HG03025 (cell line): Measurements from ENCODE around the gene DBF4B.
"Not testable (repeated sequence)": the region's sequence is repeated elsewhere in the genome, so short reads cannot be mapped to it uniquely, and the experiment has no call there.

ENCODE experiments used
- ATAC-seq: cut with Tn5 transposase; IDR thresholded peaks from one replicate; pipeline ENCODE4 v1.9.1; 2021; ENCODE audit warnings: mild to moderate bottlenecking, moderate library complexity; ENCODE audit not compliant: unreplicated experiment, low FRiP score

DBF4B gene

DNA sequence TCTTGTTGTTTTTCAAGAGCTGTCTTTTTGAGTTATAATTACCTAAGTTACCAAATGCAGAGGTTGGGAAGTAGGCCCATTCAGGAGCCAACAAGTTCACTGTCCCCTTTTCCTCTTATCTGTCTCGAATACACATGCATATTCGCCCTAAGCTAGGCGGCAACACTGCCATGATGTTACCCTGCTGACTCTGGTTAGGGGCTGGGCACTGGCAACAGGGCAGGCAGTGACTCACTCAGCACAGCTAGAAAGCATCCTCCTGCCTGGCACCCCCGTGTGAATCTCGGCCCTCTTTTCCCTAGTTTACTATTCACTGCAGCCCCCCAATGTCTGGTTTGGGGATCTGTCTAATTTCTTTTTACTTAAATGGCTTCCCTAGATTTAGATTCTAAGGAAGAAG lies 13.8 kb downstream of the DBF4B start:
- no peak for ATAC-seq

- not testable (repeated sequence) for ATAC-seq
Measured at GRCh38 chr17:44726121-44726520, 17.7 kb downstream of the DBF4B start.

DNA sequence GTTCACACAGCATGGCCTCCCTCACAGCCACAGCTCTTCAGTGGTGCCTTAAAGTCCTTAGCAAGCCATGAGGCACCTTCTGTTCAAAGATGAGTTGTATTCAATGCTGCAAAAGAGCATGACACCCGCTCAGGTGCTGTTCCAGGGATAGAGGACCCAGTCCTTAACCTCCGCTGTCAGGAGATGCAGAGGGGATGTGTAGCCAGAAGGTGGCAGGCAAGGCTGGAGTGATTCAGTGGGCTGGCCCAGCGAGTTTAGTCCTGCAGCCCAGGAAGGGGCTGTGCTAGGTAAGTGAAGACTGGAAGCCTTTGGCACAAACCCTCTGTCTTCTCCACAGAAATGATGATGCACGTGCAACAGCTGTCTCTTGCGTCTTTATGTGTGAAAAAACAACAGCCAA lies 25.3 kb downstream of the DBF4B start:
- no peak for ATAC-seq

DNA sequence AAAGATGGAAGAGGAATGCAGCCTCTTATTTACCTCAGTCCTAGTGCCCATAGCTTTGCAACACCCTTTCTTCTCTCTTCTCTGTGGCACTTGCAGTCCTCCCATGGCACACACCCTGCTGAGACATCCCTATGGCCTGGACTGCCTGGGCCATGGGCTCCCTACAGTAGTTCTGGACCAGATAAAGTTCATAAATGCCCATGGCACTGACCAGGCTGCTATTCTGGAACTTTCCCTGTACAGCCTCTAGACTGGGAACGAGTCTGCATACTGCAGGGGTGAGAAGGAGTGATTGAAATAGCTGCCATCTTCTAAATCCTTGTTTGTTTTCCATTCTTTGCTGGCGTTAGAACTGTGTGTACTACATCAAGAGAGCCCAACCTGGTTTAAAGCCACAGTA lies 25.8 kb downstream of the DBF4B start:
- no peak for ATAC-seq

DNA sequence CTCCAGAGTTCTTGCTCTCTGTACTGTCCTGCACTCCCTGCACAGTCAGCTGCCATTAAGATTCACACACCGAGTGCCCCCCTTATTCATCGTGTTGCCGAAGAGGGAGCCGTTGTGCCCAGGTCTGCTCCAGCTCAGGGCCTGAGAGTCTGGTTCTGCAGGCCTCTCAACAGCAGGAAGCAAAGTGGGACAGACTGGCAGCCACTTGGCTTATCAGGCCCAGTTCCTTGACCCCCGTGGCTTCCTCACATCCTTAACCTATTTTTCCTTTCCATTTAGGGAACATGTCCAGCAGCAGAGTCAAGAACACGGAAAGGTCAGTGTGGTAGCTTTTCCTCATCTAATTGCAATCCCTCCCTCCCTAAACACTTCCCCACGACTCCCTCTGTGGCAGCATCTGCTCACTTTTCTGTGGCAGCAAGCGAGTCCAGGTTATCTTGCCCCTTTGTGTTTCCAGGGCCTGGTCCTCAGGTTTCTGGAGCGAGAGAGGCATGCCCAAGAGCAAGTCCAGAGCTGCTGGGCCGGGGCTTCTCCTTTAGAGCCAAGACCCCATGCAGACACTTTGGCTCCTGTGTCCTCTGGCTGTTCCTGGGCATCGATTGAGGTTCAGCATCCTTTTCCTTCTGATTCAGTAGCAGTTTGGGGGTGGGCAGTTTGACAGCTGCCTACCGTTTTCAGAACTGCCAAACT lies 28.2 kb downstream of the DBF4B start:
- no peak for ATAC-seq

- ATAC-seq = no peak
Measured at GRCh38 chr17:44738214-44738906, 29.9 kb downstream of the DBF4B start.

DNA sequence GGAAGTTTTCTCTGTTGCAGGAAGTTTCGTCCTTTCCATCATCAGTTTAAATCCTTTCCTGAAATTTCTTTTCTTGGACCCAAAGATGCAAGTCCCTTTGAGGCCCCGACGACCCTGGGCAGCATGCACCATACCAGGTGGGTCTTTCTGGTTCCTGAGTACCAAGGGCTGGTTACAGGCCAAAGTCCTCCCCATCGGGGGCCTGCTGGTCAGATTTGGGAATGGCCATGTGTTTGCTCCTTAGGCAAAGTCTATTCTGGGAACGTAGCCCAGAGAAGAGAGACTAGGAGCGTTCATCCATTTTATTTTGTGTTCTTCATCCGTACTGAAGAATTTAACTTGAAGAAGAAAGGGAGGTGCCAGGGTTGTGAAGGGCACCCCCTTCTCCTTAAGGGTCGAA lies 32.9 kb downstream of the DBF4B start:
- no peak for ATAC-seq

GRCh38 chr17:44745301-44745700 lies 36.8 kb downstream of the DBF4B start:
- no peak for ATAC-seq

- not testable (repeated sequence) for ATAC-seq
Measured at GRCh38 chr17:44745738-44746137, 37.3 kb downstream of the DBF4B start.

DNA sequence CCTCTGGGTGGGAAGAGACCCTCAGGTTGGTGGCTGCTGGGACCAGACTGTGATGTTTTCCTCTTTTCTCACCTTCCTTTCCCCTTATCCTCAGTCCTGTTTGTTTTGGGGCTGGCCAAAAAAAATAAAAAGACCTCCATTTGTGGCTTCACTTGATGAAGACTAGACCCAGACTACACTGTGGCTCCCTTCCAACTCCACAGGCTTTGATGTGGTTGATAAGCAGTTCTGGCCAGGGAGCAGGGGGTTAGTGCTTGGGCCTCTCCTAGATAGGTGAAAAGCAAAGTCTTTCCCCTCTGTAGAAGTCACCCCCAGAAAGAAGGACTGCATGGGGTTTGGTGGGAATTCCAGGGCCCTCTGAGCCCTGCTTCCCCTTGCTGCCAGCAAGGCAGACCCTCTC lies 39.1 kb downstream of the DBF4B start:
- ATAC-seq = no peak

GRCh38 chr17:44749076-44749979 lies 40.9 kb downstream of the DBF4B start:
- ATAC-seq = no peak

- no peak for ATAC-seq
Measured at GRCh38 chr17:44749980-44750318, 41.5 kb downstream of the DBF4B start.

GRCh38 chr17:44751331-44751730 lies 42.9 kb downstream of the DBF4B start:
- no peak for ATAC-seq

DNA sequence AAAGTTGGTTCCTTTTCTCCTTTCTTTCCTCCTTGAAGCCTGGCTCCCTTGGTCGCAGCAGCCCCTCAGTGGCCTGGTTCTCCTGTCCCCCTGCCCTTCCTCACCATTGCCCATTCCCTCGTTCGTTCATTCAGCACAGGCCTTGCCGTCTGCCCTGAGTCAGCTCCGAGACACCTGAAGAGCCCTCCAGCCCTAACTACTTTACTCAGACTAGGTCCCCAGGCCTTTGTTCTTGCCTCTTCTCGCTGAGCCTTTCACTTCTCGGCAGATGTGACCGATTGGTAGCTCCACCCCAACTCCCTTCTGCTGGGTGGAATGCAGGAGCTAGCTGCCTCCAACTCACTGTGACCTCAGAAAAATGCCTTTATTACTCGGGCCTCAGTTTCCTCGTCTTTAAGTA lies 43.3 kb downstream of the DBF4B start:
- no peak for ATAC-seq

GRCh38 chr17:44752953-44753861 lies 44.7 kb downstream of the DBF4B start:
- no peak for ATAC-seq

GRCh38 chr17:44754276-44754675 lies 45.8 kb downstream of the DBF4B start:
- no peak for ATAC-seq

GRCh38 chr17:44755180-44755579 lies 46.7 kb downstream of the DBF4B start:
- not testable (repeated sequence) for ATAC-seq

- no peak for ATAC-seq
Measured at GRCh38 chr17:44757045-44757917, 48.8 kb downstream of the DBF4B start.

DNA sequence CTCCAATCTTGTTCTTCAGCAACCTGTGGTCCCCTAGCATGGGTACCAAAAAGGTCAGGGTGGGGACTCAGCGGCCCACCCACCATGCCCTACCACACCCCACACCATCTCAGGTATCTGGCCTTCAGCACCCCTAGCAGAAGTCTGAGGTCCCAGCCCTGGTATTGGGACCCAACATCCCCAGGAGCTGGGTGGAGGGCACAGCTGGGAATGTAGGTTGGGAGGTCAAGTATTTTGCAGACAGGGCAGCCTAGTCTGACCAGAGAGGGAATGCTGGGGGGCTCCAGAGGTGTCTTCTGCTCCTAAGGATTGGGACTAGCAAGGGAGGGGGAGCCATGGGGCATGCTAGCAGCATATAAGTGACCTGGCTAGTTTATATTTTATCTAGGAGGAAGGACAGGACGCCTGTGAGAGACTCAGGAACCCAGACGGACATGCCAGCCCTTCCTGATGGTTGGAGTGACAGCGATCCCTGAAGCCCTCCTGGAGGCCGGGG lies 49.5 kb downstream of the DBF4B start:
- ATAC-seq = no peak
